HG02678 (cell line): Measurements from ENCODE around the gene SERPINA6.
"Not testable (repeated sequence)": the region's sequence is repeated elsewhere in the genome, so short reads cannot be mapped to it uniquely, and the experiment has no call there.

Experiments
- ATAC-seq: cut with Tn5 transposase; IDR thresholded peaks from one replicate; pipeline ENCODE4 v1.9.1; 2021; ENCODE audit warnings: mild to moderate bottlenecking, moderate library complexity; ENCODE audit not compliant: unreplicated experiment

Gene SERPINA6

DNA sequence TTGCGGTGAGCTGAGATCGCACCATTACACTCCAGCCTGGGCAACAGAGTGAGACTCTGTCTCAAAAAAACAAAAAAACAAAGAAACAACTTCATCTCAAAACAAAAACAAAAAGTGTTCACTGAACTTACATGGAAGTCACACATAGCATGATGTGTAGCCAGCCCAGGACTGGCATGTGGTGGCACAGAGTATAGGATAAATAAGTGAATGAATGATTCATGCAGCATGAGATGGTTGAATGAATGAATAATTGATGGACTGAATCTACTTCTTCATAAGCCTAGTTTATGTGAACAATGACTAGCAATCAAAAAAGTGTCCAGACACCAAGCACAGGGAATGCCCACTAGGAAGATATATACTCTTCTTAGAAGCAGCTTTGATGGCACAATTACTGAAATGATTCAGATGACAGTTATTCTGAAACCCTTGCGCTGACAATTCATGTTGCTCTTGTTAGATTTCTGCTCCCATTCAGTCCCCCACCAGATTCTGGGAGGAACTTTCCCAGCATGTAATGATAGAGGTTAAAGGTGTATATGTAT lies 31.6 kb upstream of the SERPINA6 start:
- ATAC-seq = no peak

- not testable (repeated sequence) for ATAC-seq
These were observed 31.1 kb upstream of the SERPINA6 start for GRCh38 chr14:94354190-94354589.

DNA sequence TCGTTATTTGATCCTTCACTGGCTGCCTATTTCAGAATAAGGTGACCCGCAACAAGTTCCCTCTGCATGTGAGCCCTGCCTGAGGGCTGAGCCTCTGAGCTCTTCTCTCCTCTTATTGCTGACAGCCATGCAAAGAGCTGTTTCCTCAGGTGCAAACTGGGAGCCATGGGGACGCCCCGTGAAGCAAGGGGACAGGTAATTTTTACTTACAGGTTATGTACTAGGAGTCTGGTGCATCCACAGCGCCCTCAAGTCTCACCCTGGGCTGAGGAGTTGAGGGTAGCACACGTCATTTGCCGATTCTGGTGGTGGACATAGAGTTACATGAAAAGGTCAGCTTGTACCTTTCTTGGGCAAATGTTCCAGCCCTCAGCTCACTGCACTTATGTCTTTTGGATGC lies 26.1 kb upstream of the SERPINA6 start:
- ATAC-seq = no peak

DNA sequence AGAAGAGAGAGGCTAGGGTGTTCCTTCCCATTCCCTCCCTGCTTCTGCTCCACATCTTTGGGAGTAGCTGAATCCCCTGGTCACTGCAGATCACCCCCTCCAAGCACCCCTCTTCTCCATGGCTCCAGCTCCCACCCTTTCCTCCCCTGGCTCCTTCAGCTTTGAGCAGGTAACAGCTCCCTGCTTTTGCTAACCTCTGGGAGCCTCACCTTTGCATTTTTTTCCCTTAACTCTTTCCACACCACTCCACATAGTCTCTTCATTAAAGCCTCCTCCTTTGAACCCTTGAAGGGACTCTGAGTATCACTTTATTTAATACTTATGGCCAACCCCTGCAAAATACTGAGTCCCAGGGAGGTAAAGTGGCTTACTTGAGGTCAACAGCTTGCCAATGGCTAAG lies 25.7 kb upstream of the SERPINA6 start:
- ATAC-seq = no peak

DNA sequence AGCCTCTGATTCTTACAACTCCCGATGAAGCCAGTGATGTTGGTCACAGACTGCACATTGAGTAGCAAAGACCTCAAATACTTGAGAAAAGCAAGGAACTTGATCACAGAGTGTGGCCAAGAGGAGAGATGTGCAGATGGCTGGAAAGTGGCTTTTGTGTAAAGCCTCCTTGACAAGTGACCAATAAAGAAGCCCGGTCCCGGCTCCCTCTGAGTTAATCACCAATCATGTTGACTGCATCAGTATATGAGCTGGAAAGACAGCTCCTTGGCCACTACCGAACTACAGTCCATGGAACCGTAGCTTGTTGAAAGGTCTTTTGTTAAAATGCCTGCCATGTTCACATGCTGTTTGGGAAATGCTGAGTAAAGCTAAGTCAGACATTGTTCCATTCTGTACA lies 23.7 kb upstream of the SERPINA6 start:
- no peak for ATAC-seq

DNA sequence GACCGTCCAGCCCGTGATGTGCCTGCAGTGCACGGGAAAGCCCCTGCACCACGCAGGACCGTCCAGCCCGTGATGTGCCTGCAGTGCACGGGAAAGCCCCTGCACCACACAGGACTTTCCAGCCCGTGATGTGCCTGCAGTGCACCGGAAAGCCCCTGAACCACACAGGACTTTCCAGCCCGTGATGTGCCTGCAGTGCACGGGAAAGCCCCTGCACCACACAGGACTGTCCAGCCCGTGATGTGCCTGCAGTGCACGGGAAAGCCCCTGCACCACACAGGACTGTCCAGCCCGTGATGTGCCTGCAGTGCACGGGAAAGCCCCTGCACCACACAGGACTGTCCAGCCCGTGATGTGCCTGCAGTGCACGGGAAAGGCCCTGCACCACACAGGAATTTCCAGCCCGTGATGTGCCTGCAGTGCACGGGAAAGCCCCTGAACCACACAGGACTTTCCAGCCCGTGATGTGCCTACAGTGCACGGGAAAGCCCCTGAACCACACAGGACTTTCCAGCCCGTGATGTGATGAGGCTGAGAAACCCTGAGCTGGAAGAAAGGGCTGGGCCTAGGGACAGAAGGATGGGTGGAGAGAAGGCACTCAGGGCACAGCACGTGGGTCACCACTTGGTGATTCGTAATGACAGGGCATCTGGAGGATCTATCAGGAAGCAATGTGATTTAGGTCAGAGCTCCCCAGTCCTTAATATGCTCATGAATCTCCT lies 23.1 kb upstream of the SERPINA6 start:
- ATAC-seq = not testable (repeated sequence)

DNA sequence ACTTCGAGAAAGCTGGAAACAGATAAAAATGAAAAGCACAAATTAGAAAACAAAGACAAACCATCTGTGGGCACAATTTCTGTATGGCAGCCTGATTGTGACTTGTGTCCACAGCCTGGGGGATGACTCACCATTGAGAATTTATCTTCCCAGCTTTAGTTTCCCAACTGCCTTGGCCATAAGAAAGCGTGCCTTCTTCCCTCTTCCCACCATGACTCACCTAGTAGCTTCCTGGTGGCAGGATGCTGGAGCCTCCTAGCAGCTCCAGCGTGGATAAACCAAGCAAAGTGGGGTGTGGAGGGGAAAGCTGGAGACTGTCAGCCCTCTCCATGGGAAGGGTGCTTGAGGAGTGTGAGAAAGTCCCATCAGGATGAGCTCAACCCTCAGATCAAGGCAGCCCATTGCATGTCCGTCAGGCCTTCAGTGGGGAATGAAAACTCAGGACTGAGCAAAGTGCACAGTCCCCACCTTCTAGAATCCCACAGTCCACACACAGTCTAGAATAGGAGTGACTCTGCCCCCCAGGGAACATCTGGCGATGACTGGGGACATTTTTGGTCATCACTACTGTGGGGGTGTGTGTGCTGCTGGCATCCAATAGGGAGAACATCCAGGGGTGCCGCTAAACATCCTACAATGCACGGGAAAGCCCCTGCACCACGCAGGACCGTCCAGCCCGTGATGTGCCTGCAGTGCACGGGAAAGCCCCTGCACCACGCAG lies 22.4 kb upstream of the SERPINA6 start:
- ATAC-seq = no peak

GRCh38 chr14:94344389-94344788 lies 21.3 kb upstream of the SERPINA6 start:
- ATAC-seq = no peak

DNA sequence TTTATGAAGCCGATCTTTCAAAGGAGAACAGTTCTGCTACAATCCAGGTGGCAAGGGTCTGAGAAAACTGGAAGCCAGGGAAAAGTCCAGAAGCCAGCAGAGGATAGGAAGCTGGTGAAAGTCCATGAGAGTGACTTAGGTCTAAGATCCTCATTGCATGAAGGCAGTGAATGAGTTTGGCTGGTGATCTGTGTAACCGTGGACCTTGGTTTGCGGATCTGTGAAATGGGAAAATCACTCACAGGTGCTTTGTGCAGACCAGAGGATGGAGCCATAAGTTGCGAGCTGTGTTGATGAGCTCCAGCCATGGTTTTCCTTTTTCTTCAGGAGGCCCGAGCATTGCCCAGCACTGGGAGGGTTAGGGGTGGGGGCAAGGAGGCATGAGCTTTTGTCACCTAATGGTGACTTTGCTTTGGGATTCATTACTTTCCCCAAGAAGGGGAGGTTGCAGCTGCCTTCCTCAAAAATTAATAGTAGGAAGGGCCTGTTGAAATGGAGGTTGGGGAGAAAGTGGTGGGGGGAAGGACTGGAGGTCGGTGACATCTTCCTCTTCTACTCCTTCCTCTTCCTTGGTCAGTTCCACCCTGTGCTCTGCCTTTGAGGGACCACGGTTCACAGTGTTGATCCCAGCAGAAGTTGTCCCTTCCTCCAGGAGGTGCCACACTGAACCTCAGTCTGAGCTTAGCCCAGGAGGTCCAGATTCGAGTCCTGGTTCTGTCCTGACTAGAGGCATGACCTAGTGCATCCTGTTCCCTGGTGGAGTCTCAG lies 20.3 kb upstream of the SERPINA6 start:
- no peak for ATAC-seq

GRCh38 chr14:94342334-94342934 lies 19.3 kb upstream of the SERPINA6 start:
- ATAC-seq = no peak

- ATAC-seq = no peak
These were observed 18.7 kb upstream of the SERPINA6 start for GRCh38 chr14:94341656-94342333.

DNA sequence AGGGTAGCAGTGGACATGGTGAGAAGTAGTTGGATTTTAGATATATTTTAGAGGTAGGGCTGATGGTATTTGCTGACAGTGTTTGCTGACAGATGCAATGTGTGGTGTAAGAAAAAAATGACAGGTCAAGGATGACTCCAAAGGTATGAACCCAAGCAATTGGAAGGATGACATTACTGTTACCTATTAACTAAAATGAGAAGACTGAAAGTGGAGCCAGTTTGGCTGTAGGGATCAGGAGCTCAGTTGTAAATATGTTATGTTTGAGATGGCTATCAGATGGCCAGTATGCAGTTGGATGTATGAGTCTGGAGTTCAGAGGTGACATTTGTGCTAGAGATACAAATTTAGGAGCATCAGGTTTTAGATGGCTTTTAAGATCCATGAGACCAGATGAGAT lies 17.4 kb upstream of the SERPINA6 start:
- ATAC-seq = no peak

DNA sequence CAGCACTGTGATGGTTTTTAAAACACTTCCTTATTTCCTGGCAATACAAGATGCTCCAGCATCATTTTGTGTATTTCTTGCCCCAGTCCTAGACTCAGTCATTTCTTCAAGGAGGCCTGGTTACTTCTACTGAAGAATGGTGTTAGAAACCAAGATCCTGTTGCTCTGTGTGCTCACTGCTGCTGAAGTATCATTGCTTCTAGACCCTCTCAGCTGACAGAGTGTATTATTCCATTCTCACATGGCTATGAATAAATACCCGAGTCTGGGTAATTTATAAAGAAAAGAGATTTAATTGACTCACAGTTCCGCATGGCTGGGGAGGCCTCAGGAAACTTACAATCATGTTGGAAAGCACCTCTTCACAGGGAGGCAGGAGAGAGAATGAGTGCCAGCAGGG lies 14.9 kb upstream of the SERPINA6 start:
- no peak for ATAC-seq

DNA sequence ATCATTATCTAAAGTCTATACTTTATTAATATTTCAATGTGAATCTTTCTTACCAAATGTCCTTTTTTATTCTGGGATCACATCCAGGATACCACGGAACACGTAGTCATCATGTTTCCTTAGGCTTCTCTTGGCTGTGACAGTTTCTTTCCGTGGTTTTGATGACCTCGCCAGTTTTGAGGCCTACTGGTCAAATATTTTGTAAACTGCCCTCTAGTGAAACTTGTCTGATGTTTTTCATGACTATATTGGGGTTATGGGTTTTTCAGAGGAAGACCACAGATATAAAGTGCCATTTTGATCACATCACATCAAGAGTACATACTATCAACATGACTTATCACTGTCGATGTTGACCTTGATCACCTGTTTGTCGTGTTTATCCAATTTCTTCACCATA lies 14.1 kb upstream of the SERPINA6 start:
- ATAC-seq = no peak

DNA sequence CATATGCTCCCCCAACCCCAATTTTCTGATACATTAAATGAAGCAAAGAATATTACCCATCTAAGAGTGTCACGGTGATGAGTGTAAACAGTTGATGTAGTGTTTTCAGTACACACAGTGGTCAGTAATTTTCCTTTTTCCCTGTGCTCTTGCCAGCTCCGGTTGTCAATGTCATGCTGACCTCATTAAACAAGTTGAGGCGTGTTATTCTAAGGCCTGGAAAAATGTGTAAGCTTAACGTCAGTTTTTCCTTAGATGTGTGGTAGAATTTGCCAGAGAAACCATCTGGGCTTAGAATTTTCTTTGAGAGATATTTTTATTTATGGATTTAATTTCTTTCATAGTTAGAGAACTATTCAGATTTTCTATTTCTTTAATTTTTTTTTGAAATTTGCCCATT lies 11.7 kb upstream of the SERPINA6 start:
- ATAC-seq = no peak

DNA sequence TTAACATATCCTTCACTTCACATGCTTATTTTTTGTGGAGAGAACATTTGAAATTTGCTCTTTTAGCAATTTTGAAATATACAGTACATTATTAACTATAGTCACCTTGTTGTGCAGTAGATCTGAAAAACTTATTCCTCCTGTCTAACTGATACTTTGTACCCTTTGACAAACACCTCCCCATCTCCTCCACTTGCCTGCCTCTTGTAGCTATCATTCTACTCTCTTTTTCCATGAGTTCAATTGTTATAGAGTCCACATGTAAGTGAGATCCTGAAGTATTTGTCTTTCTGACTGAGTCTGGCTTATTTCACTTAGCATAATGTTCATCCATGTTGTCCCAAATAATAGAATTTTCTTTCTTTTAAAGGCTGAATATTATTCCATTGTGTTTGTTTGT lies 9.5 kb upstream of the SERPINA6 start:
- no peak for ATAC-seq

GRCh38 chr14:94332063-94332583 lies 9.0 kb upstream of the SERPINA6 start:
- no peak for ATAC-seq

DNA sequence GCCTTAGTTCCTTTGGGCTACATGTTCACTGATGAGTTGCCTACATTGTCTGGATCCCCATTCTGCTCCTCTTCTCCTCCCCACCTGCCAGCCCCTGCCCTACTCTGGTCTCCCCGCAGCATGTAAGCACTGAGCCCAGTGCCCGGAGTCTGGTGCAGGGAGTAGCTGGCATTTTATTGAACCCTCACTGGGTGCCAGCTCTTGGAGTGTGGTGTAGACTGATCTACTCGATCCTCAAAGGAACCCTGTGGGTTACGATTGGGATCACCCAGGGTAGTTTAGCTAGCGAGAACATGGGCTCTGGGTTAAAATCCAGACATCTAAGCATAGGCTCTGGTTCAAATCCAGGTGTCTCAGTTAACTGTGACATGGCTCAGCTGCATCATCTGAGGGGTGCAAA lies 8.3 kb upstream of the SERPINA6 start:
- ATAC-seq = no peak

DNA sequence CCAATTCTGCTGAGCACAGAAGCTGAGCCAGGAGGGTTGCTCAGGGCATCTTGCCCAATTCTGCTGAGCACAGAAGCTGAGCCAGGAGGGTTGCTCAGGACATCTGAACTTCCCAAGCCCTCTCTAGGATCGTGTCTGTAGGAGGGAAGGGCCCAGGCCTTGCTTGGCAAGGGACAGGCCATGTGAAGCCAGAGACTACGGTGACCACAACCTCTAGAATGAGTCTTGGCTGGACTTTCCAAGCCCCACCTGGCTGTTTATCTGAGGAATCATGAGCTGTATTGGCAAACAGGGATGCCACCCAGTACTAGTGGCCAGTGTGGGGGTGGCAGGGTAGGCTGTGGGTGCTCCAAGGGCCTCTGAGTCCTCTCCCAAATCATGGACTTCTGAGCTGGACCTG lies 7.7 kb upstream of the SERPINA6 start:
- no peak for ATAC-seq

GRCh38 chr14:94330432-94330831 lies 7.3 kb upstream of the SERPINA6 start:
- ATAC-seq = no peak
